HG03139 (cell line): ENCODE data around the gene CCDC9.
A peak's percentile ranks its signal among the peaks of the same experiment; 100 is the strongest.
"Not testable (repeated sequence)": the region's sequence is repeated elsewhere in the genome, so short reads cannot be mapped to it uniquely, and the experiment has no call there.

Source experiments
- ATAC-seq: cut with Tn5 transposase; IDR thresholded peaks from one replicate; pipeline ENCODE4 v1.9.1; 2021; ENCODE audit not compliant: unreplicated experiment

Gene CCDC9

DNA sequence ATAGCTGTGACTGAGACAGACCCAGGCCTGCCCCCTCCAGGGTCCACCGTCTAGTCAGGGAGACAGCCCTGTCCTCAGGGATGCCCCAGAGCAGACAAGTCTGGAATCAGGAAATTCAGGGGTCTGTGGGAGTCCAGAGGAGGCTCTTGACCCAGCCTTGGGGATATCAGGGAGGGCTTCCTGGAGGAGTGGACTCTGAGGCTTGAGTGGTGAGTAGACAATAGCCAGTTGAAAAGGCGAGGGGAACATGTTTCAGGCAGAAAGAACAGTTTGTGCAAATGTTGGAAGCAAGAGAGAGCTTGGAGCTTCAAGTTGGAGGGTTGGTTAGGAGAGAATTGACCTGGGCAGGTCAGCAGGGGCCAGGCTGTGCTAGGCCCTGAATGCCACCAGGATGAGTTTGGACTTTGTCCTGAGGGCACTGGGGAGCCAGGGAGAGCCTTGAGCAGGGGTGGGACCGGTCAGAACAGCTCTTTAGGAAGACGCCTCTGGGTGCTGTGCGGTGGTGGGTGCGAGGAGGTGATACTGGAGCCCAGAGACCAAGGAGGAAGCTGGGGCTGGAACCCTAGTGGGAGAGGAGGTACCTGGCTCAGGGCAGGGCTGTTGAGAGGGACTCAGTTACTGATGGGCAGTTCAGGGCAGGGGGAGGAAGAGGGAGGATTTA lies 2.7 kb downstream of the CCDC9 start:
- no peak for ATAC-seq

DNA sequence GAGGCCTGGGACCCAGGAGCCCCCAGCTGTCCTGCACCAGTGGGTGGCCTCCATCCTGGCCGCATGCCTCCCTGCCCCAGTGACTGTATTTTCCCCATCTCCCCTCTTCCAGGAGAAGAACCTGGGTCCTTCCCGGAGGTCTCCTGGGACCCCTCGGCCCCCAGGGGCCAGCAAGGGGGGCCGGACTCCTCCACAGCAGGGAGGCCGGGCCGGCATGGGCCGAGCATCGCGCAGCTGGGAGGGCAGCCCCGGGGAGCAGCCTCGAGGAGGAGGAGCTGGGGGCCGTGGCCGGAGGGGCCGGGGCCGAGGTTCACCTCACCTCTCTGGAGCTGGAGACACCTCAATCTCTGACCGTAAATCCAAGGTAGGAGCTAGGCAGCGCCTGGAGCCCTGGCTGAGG lies 4.2 kb downstream of the CCDC9 start:
- ATAC-seq: no peak

DNA sequence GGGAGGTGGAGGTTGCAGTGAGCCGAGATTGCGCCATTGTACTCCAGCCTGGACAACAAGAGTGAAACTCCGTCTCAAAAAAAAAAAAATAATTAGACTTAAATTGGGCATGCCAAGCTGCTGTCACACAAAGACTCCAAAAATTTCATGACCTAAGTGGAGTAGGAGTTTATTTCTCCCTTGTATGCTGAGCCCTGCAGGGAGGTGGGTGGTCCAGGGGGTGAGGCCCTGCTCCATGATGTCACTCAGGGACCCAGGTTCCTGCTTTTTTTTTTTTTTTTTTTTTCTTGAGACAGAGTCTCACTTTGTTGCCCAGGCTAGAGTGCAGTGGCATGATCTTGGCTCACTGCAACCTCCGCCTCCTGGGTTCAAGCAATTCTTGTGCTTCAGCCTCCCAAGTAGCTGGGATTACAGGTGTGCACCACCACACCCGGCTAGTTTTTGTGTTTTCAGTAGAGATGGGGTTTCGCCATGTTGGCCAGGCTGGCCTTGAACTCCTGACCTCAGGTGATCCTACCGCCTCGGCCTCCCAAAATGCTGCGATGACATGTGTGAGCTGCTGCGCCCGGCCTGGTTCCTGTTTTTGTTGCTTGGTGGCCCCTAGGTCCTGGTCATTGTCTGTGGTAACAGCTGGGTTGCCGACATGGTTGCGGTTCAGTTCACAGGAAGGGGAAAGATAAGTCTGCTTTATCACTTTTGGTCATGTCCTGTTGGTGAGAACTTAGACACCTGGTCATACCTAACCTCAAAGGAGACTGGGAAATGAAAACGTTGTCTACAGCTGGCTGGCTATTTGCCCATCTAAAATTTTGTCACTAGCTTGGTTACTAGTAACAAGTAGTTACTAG lies 5.8 kb downstream of the CCDC9 start:
- peak; percentile 42 for ATAC-seq

DNA sequence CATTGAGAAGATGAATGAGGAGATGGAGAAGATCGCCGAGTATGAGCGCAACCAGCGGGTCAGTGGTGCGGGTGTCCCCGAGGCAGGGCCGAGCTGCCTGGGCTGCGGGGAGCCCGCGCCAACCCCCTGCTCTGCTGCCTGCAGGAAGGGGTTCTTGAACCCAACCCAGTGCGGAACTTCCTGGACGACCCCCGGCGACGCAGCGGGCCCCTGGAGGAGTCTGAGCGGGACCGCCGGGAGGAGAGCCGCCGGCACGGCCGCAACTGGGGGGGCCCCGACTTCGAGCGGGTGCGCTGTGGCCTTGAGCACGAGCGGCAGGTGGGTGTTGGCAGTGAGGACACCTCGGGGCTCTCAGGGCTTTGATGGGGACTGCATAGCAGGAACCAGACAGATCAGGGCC lies 8.3 kb downstream of the CCDC9 start:
- no peak for ATAC-seq

DNA sequence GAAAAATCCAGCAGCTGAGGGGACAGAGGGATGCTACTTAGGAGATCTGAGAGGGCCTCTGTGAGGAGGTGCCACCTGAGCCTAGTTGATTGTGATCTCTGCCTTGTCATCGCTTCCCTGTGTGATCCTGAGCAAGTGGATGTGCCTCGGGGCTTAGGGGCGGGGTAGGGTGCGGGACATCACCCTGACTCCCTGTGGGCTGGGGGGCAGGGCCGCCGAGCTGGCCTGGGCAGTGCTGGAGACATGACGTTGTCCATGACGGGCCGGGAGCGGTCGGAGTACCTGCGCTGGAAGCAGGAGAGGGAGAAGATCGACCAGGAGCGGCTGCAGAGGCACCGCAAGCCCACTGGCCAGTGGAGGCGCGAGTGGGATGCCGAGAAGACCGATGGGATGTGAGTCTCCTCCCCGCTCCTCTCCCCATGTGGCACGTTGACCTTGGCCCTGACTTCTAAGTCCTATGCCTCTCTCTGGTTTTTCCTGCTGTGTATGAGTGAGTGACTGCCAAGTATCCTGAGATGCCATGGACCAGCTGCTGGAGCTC lies 10.1 kb downstream of the CCDC9 start:
- ATAC-seq: no peak

DNA sequence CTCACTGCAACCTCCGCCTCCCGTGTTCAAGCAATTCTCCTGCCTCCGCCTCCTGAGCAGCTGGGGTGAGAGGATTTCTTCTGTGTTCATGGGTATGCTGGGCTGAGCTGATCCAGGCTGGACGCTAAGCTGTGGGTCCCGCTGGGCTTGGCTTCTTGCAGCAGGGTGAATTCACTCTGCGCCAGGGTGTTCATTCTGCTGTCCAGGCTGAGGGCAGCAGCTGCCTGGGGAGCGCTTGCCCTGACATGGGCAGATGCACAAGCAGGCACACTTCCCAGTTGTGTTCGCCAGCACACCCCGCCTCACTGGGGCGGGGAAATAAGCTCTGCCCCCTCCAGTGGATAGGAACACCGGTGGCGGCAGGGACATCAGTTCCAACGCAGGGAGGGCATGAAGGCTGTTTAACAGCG lies 11.0 kb downstream of the CCDC9 start:
- no peak for ATAC-seq

DNA sequence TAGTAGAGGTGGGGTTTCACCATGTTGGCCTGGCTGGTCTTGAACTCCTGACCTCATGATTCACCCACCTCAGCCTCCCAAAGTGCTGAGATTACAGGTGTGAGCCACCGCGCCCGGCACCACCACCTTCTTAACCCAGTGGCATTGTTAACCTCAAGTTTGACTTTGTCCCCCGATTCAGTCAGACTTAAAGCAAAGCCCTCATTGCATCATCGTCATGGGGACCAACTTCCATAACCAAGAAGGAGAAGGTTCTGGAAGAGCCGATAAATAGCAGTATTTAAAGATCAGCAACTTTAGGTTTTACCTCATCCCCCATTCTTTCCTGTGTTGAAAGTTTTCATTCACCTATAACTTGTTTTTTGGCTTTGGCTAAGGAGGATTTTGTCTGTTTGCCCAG lies 11.7 kb downstream of the CCDC9 start:
- ATAC-seq: no peak

DNA sequence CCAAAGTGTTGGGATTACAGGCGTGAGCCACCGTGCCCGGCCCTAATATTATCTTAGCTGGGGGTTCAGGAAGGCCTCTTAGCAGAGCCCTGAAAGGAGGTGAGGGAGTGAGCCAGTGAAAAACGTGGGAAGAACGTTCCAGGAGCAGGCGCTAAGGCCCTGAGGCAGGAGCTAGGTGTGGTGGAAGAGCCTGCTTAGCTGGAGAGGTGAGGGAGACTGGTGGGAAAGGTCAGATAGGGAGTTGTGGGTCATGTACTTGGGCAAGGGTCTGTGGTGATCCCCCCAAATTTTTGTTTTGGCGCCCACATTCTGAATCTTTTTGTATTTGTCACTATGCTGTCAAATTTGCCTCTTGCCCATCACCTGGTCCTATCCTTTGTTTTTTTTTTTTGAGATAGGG lies 13.3 kb downstream of the CCDC9 start:
- ATAC-seq: no peak

DNA sequence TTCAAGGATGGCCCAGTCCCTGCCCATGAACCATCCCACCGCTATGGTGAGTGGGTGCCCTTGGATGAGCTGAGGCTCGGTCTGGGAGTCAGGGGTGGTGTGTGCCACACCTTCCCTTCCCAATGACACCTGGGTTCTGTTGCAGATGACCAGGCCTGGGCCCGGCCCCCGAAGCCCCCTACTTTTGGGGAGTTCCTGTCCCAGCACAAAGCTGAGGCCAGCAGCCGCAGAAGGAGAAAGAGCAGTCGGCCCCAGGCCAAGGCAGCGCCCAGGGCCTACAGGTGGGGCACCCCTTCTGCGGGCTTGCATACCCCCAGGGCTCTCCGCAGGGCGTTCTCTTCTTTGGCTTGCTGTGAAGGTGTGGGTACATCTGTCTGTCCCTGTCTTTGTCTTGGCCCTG lies 14.1 kb downstream of the CCDC9 start:
- no peak for ATAC-seq

DNA sequence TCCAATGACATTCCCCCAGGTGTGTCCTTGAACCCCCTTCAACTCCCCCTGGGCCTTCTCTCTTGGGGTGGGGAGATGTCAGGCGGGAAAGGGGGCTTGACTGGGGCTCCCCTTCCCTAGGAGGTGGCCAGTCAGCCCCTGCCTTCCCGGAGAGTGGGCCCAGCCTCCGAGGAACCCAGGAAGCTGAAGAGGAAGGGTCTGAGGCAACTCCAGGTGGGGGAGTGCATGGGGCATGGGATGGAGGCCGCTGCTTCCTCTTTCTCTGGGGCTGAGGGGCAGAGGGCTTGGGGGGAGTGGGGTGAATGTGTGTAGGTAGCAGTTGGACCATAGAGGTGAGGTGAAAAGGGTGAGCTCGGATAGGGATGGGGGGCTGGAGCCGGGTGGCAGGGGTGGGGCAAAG lies 15.6 kb downstream of the CCDC9 start:
- ATAC-seq: no peak

DNA sequence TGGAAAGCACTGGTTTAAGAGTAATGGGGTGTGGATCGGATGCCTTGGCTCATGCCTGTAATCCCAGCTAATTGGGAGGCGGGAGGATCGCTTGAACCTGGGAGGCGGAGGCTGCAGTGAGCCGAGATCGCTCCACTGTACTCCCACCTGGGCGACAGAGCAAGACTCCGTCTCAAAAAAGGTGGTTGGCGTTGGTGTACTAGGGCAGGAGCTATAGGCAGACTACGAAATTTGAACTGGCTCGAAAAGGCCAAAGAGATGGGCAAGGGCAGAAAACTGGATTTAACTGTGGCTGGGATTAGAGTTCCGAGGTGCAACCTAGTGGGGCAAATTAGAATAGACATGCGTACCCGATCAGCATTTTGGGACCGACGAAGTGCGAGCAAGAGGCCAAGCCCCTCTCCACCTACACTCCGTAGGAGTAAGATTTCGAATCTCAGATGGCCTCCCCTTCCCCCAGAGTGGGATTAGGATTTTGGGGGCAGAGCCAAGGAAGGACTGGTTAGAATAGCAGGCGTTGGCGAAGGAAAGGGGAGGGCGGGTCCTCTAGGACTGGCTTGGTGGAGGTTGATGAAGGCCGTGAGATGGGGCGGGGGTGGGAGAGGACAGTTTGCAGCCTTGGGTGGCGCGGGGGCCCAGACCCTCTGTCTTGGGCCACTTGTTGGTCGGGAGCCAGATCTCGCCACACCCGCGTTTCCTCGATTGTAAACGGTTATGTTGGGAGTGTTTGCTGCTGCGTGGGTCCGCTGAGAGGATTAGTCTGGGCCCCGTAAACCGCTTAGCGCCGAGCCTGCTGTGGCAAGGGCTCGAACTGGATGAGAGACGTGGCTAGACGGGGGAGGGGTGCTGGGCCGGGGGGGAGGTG lies 16.4 kb downstream of the CCDC9 start:
- no peak for ATAC-seq

DNA sequence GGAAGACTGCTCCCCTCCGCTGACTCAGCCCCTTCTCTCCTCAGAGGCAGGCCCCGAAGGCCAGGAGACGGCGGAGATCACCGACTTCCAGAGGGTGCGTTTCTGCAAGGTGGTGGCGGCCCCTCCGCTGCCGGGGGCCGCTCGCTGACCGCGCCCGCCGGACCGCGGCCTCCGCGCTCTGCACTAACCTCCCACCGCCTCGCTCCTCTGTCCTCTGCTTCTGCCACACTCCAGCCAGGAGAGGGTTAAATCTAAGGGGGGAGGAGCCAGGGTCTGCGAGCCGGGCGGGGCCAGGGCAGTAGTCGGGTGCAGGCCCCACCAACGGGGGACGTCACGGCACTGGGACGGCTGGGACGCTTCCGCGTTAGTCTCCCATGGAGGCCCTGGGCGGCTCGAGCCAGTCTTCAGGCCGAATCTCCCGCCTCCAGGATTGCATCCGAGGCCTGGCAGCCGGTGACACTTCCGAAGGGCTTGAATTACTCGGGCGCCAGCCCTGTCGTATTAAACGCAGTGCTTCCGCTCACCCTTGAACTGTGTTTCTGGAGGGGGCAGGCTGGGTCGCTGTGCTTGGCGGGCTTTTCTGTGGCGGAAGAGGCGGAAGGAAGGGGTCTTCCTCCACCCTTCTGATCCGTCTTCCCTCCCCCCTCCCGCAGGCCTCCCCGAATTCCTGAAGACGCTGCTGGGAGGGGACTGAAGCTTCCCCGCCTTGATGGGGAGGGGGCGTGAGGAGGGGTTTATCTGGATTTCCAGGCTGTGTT lies 17.2 kb downstream of the CCDC9 start:
- ATAC-seq: peak; percentile 43

DNA sequence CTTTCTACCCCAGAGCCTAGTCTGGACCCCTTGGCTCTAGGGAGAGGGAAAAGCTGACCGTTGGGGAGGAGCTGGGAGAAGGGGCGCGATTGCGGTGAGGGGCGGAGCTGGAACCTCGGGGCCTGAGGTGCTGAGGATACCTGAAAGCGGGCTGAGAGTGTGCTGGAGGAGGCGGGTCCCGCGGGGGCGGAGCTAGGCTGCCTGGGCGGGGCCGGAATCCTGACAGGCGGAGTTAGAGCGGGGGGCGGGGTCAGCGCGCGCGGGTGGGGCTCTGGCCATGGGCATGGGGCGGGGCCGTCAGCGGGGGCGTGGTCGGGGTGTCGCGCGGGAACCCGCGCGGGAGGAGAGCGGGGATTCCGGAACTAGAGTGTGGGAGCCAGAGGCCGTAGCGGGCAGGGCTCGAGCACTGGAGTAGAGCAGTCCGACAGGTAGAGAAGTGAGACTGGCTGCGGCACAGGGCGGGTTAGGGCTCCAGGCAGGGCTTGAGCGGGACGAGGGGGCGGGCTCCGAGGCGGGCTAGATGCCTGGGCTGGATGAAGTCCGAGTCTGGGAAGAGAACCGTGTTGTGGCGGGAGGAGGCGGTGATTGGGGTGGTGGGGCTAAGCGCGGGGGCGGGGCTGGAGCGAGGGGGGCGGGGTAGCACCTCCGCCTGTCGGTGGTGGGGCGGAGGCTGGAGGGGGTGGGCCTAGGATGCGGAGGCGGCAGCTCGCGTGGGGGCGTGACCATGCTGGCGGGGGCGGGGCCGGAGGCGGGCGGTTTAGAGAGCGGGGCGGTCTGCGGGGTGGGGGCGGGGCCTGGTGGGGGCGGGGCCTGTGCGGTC lies 18.0 kb downstream of the CCDC9 start, which contains the start of gene INAFM1:
Gene INAFM1 (plus strand): TSS at position 815 of the 820 bp plus-strand sequence. CDS start 35 bp downstream, outside the sequence.
- ATAC-seq: peak; percentile 39

DNA sequence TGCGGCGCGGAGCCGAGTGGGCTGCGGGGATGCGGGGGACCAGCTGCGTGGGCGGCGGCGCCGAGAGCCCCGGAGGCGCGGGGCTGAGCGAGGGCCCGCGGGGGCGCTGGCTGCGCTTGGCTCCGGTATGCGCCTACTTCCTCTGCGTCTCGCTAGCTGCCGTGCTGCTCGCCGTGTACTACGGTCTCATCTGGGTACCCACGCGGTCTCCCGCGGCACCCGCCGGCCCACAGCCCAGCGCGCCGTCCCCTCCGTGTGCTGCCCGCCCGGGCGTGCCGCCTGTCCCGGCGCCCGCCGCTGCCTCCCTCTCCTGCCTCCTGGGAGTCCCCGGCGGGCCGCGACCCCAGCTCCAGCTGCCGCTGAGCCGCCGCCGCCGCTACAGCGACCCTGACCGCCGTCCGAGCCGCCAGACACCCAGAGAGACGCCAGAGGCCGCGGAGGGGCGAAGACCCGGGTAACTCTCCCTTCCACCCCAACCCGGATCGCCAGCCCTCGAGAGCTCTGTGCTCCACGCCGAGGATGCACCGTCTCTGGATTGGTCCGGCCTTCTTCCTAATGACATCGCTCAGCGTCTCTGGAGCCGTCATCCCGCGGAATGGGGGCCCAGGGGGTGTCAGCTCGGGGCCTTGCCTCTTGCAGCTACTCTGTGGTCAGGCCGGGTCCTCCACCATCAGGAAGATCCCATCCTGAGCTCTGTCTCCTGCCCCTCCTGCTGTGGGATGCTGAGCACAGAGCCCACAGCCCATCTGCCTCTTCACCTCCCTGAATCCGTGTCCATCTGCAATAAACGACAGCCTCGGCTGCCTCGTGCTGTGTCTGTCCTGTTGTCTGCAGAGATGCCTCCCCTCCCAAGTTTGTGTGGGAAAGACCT lies 18.8 kb downstream of the CCDC9 start:
- no peak for ATAC-seq

DNA sequence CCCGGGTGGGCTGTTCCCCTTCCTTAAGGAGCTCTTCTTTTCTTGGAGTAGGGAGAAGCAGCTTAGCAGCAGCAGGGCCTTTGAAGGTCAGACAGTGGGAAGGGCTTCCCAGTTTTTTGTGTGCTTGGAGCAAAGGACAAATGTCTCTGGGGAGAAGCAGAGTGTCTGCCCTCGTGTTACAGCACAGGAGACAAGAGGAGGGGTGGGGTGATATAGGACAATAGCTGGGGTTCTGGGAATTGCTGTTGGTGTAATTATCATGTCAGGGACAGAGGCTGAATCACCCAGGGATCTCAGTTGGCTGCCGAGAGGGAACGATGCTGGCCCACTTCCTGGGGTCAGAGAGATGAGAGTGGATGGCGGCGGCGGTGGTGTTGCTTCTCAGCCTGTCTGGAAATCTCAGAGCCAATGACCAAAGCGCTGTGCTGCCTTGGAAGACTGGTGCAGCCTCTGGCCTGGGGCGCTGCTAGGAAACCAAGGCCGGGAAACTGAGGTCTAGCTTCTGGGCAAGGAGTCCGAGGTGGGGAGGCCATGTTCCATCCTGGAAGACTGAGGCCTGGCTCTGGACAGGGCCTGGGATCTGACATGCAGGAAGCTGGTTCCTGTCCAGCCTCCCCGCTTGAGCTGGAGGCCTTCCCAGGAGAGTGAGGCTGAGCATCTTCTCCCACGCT lies 19.6 kb downstream of the CCDC9 start:
- ATAC-seq: no peak

DNA sequence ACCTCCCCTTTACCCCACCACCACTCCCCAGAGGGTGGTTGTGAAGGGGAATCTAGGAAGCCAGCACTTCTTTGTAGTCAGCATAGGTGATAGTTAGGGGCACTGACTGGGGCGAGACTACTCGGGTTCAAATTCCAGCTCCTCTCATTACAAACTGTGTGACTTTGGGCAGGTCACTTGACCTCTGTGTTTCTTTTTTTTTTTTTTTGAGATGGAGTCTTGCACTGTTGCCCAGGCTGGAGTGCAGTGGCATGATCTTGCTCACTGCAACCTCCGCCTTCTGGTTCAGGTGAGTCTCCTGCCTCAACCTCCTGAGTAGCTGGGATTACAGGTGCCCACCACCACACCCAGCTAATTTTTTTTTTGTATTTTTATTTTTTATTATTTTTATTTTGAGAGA lies 20.2 kb downstream of the CCDC9 start:
- ATAC-seq: not testable (repeated sequence)

DNA sequence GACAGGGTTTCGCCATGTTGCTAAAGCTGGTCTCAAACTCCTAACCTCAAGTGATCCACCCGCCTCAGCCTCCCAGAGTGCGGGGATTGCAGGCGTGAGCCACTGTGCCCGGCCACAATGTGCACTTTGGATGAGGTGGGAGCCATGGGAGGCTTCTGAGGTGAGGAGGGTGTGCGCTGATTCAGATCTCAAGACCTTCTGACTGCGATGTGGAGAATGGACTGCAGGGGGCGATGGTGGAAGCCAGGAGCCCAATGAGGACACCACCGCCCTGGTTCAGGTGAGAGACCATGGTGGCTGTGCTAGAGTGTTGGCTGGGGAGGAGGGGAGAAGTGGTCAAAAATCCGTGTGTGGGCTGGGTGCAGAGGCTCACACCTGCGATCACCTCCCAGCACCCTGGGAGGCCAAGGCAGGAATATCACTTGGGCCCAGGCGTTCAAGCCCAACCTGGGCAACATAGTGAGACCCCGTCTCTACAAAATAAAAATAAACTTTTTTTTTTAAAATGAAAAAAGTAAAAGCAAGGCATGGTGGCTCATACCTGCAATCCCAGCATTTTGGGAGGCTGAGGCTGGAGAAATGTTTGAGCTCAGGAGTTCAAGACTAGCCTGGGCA lies 24.0 kb downstream of the CCDC9 start:
- no peak for ATAC-seq
